SK-N-MC (cell line): ENCODE data around the gene MTFP1.

ENCODE experiments used
- EZH2 ChIP-seq: fragments of 200-600 bp; sonication (generic); IDR thresholded peaks from one replicate; pipeline ENCODE4 v1.6.1; 2017; ENCODE audit warnings: antibody characterized with exemption
- FOXP2 ChIP-seq: optimal IDR thresholded peaks from 2 replicates; pipeline ENCODE3; 2011; ENCODE audit warnings: mild to moderate bottlenecking, moderate library complexity; ENCODE audit not compliant: insufficient read depth; ENCODE audit errors: extremely low read length, control extremely low read depth
- POLR2AphosphoS5 ChIP-seq: IDR thresholded peaks from 2 replicates; pipeline ENCODE4 v1.6.1; 2012; ENCODE audit warnings: mild to moderate bottlenecking, low read depth, low read length, borderline replicate concordance

- TF ChIP-seq POLR2AphosphoS5 (no peak), EZH2 (no peak), FOXP2 (no peak)
Measured at GRCh38 chr22:30439226-30439625, 13.7 kb downstream of the MTFP1 start.
